Adrenal gland (tissue), 5 donors: ENCODE data around the gene HRNR.

Experiments
- POLR2A ChIP-seq, 2 donors: fragments of 450-650 bp; IDR thresholded peaks; one replicate each; pipeline ENCODE4 v1.6.1; 2017; ENCODE audit warnings: antibody characterized with exemption in 2 of 2, mild to moderate bottlenecking in 2 of 2, moderate library complexity in 1 of 2
- TF ChIP-seq, protein P1 (sequence below), 6 experiments: fragments of 450-650 bp in 4 of 6; fragments of 200-600 bp in 2 of 6; sonication (generic) in 1 of 6; IDR thresholded peaks; 1 replicate in 5 of 6; 2 replicates in 1 of 6; pipeline versions ENCODE4 v1.5.1 to v1.8.0; 2016 to 2021; ENCODE audit warnings: antibody characterized with exemption in 6 of 6, mild to moderate bottlenecking in 2 of 6, moderate library complexity in 1 of 6
- donor health status: DM: no; HTN: no; CAD: no.

DNA sequence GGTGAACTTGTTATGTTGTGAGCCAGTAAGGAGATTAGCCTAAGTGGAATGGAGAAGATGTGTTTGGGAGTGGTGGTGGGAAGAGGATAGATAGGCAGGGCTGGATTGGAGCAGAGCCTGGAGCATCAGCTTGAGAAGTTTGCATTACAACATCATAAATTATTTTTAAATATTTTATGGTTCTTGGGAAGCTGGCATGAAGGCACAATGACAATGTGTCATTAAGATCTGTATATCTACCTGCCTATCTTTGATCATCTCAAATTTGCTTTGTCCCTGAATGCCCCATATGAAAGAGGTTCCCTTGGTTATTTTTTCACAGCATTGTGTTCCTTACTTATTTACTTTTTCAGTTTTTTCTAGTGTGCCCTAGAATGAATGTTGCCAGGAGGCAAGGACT lies 32.3 kb downstream of the HRNR start:
- TF ChIP-seq, protein P1, sequence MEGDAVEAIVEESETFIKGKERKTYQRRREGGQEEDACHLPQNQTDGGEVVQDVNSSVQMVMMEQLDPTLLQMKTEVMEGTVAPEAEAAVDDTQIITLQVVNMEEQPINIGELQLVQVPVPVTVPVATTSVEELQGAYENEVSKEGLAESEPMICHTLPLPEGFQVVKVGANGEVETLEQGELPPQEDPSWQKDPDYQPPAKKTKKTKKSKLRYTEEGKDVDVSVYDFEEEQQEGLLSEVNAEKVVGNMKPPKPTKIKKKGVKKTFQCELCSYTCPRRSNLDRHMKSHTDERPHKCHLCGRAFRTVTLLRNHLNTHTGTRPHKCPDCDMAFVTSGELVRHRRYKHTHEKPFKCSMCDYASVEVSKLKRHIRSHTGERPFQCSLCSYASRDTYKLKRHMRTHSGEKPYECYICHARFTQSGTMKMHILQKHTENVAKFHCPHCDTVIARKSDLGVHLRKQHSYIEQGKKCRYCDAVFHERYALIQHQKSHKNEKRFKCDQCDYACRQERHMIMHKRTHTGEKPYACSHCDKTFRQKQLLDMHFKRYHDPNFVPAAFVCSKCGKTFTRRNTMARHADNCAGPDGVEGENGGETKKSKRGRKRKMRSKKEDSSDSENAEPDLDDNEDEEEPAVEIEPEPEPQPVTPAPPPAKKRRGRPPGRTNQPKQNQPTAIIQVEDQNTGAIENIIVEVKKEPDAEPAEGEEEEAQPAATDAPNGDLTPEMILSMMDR (IDR thresholded peaks at IDR 0.05) = no peak
- TF ChIP-seq POLR2A (IDR thresholded peaks at IDR 0.05) = no peak
